H1 (cell line): ENCODE data around the gene ABHD8. TPM values are rescaled to one million over a fixed set of nuclear protein-coding genes. Genes with fewer than 3 reads are reported as not detected.

Experiments used
- CBX5 ChIP-seq: fragments of 300-800, 300-1000 bp; sonication (generic); IDR thresholded peaks from 2 replicates; pipeline ENCODE4 v1.7.1; 2016; ENCODE audit warnings: antibody characterized with exemption, low read length, low read depth
- MAFK ChIP-seq: IDR thresholded peaks from 2 replicates; pipeline ENCODE4 v1.6.1; 2012; ENCODE audit warnings: low read depth, mild to moderate bottlenecking, improper control_type of control experiment, low read length
- PHF8 ChIP-seq: fragments of 200-600 bp; sonication (generic); conservative IDR thresholded peaks from 2 replicates; pipeline ENCODE4 v1.7.1; 2012; ENCODE audit warnings: low read depth, mild to moderate bottlenecking, inconsistent platforms, low read length, moderate library complexity
- SAP30 ChIP-seq: fragments of 300-600 bp; sonication (generic); IDR thresholded peaks from 2 replicates; pipeline ENCODE4 v1.7.1; 2012; ENCODE audit warnings: low read length, moderate library complexity, mild to moderate bottlenecking, inconsistent platforms; ENCODE audit not compliant: insufficient read depth, insufficient replicate concordance
- TBP ChIP-seq: IDR thresholded peaks from 2 replicates; pipeline ENCODE4 v1.6.1; 2011; ENCODE audit warnings: low read depth, low read length, improper control_type of control experiment
- TEAD4 ChIP-seq: IDR thresholded peaks from 2 replicates; pipeline ENCODE4 v1.6.1; 2012; ENCODE audit warnings: low read depth, low read length, inconsistent platforms, mixed read lengths
- polyA plus RNA-seq, 7 experiments: library from polyadenylated mRNA; depleted of rRNA in 3 of 7; stranded (reverse) in 5 of 7; unstranded in 2 of 7; fragments of >200 nt in 5 of 7; fragments of 200-250 nt in 2 of 7; gene quantifications; 1 replicate in 5 of 7; 2 replicates in 1 of 7; 4 replicates in 1 of 7; pipeline versions ENCODE4 v1.2.1 to v1.2.3, GENCODE V29; 2011 to 2013; ENCODE audit warnings: missing spikeins in 2 of 7, mixed read lengths in 2 of 7
- total RNA-seq: library from RNA; stranded (reverse); fragmentation: NEBNext Ultra II Directional; extraction: Animal tissue kit (Norgen Biotek cat#: 25700); gene quantifications from 2 replicates; pipeline ENCODE4 v1.2.1, GENCODE V29; 2021

ABHD8 gene
- total and polyA plus RNA-seq, 2 of the 8 experiments (the other 6 are each of a cell fraction or from before 2014, with no cell fraction given): 11.3 to 18.7 TPM

DNA sequence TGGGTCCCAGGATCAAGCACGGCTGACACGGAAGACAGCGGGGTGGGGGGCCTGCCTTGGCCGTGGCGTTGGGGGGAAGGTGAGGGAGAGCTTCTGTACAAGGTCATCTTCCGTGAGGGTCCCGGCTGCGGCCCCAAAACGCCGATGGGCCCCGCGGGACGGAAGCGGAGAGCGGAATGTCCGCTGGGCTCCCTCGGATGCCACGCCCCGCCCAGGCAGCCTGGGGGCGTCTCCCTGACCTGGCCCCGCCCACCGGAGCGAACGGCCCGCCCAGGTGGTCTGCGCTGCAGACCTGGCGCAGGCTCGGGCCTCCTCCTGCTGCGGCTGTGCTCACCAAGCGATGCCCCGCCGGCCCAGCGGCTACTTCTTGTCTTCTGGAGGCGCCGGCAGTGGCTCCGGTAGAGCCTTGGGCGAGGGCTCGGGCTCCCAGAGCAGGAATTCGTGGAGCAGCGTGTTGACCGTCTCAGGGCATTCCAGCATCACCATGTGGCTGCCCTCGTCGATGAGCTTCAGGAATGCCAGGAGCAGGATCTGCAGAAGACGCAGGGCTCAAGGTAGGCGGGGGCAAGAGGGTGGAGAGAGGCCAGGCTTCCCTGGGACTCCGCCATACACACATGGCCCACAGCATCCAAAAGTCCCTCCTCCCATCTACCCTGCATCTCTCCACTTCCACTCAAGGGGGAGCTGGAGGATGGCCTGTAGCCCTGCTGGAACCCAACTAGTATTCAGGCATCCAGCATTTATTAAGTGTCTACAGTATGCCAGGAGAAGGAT is 10.7 kb downstream of the ABHD8 start (continued):
- TF ChIP-seq TEAD4 (peak; percentile 86), SAP30 (no peak), MAFK (no peak), TBP (peak; percentile 81), PHF8 (peak; percentile 88), CBX5 (no peak)
